PC-3 (cell line): Measurements from ENCODE around the gene FASLG. TPM values are rescaled to one million over a fixed set of nuclear protein-coding genes. Genes with fewer than 3 reads are reported as not detected.

Experiments used
- ATAC-seq: fragments of 200-7000 bp; cut with Tn5 transposase; 2 replicates; pipeline ENCODE4 v1.9.1; 2020; ENCODE audit warnings: mild to moderate bottlenecking, moderate library complexity
- Bru-seq: library from RNA; stranded (reverse); fragments of 400-500 nt; gene quantifications from one replicate; lab custom pipeline; 2021; lab: Mats Ljungman, UMichigan
- BruChase-seq, 2 experiments: library from RNA; stranded (reverse); fragments of 400-500 nt; gene quantifications; one replicate each; lab custom pipeline; 2021; lab: Mats Ljungman, UMichigan
- BruUV-seq: library from RNA; stranded (reverse); fragments of 400-500 nt; replicated peaks from 2 replicates; lab custom pipeline; 2021; lab: Mats Ljungman, UMichigan
- CTCF ChIA-PET: fragments of 300-600 bp; sonication (Branson Sonifier 250); formaldehyde crosslinking; loops from one replicate; lab custom pipeline; 2022; ENCODE audit warnings: antibody characterized with exemption; lab: Charles Lee
- POLR2A ChIA-PET: fragments of 300-600 bp; sonication (Branson Sonifier 250); formaldehyde crosslinking; loops from one replicate; lab custom pipeline; 2022; ENCODE audit warnings: antibody characterized with exemption; ENCODE audit not compliant: unreplicated experiment; lab: Charles Lee
- DNase-seq: peaks from one replicate; pipeline ENCODE4 v3.0.0-alpha.2; 2015
- H2AFZ ChIP-seq: fragments of 300-600 bp; sonication (generic); 2 replicates; pipeline ENCODE4 v1.6.0; 2016; ENCODE audit warnings: antibody characterized with exemption, low read length
- H3F3A ChIP-seq: fragments of 300-600 bp; sonication (generic); one replicate; pipeline ENCODE4 v1.6.0; 2017; ENCODE audit warnings: antibody characterized with exemption, low read length, control low read depth, mild to moderate bottlenecking; ENCODE audit not compliant: unreplicated experiment
- H3K27ac ChIP-seq: fragments of 300-600 bp; sonication (generic); 2 replicates; pipeline ENCODE4 v1.5.1; 2016; ENCODE audit warnings: mild to moderate bottlenecking, low read length
- H3K27me3 ChIP-seq: fragments of 300-600 bp; sonication (generic); 2 replicates; pipeline ENCODE4 v1.6.1; 2016; ENCODE audit warnings: low read length, mixed read lengths
- H3K36me3 ChIP-seq: fragments of 300-600 bp; sonication (generic); 2 replicates; pipeline ENCODE4 v1.6.1; 2016; ENCODE audit warnings: low read depth, mixed run types, low read length, mixed read lengths
- H3K4me1 ChIP-seq: fragments of 300-600 bp; sonication (generic); 2 replicates; pipeline ENCODE4 v1.5.1; 2016; ENCODE audit warnings: low read length; ENCODE audit not compliant: insufficient read depth
- H3K4me2 ChIP-seq: fragments of 300-600 bp; sonication (generic); 2 replicates; pipeline ENCODE4 v1.6.0; 2016; ENCODE audit warnings: low read length
- H3K4me3 ChIP-seq: fragments of 300-600 bp; sonication (generic); 2 replicates; pipeline ENCODE4 v1.5.1; 2016; ENCODE audit warnings: mild to moderate bottlenecking, low read length, mixed read lengths
- H3K79me2 ChIP-seq: fragments of 300-600 bp; sonication (generic); 2 replicates; pipeline ENCODE4 v1.6.1; 2017; ENCODE audit warnings: low read length, mixed read lengths
- H3K9ac ChIP-seq: fragments of 300-600 bp; sonication (generic); 2 replicates; pipeline ENCODE4 v1.6.0; 2016; ENCODE audit warnings: mild to moderate bottlenecking, low read length
- H3K9me2 ChIP-seq: fragments of 300-600 bp; sonication (generic); replicated peaks from 2 replicates; pipeline ENCODE4 v1.6.1; 2016; ENCODE audit warnings: mixed run types, low read length, mixed read lengths
- H3K9me3 ChIP-seq: fragments of 300-600 bp; sonication (generic); 2 replicates; pipeline ENCODE4 v1.6.1; 2016; ENCODE audit warnings: low read length, mixed read lengths
- H4K20me1 ChIP-seq: fragments of 300-600 bp; sonication (generic); 2 replicates; pipeline ENCODE4 v1.6.1; 2016; ENCODE audit warnings: low read length, mixed read lengths
- EZH2 ChIP-seq: fragments of 300-600 bp; sonication (generic); IDR thresholded peaks from one replicate; pipeline ENCODE4 v1.6.1; 2017; ENCODE audit warnings: antibody characterized with exemption, mild to moderate bottlenecking, low read length; ENCODE audit not compliant: unreplicated experiment
- EZH2phosphoT487 ChIP-seq: fragments of 300-600 bp; sonication (generic); IDR thresholded peaks from 2 replicates; pipeline ENCODE4 v1.6.1; 2018; ENCODE audit warnings: mild to moderate bottlenecking, antibody characterized with exemption, low read length, borderline replicate concordance
- intact Hi-C: fragments of 100-400 bp; cut with micrococcal nuclease; formaldehyde crosslinking; loops from 2 replicates; pipeline ENCODE4 v1.9.0; 2023
- long read RNA-seq: library from polyadenylated mRNA; unstranded; transcript quantifications from one replicate; pipeline ENCODE4 v2.0.0, GENCODE V29; 2021; ENCODE audit not compliant: unreplicated experiment
- total RNA-seq: library from RNA; depleted of rRNA; stranded (reverse); fragments of >200 nt; gene quantifications from 2 replicates; pipeline ENCODE4 v1.2.3, GENCODE V29; 2014; rRNA removed
- TF ChIP-seq, protein P1 (sequence below): fragments of 300-600 bp; sonication (generic); conservative IDR thresholded peaks from 2 replicates; pipeline ENCODE4 v1.5.1; 2017; ENCODE audit warnings: antibody characterized with exemption, low read depth, mild to moderate bottlenecking, low read length

FASLG gene, protein sequence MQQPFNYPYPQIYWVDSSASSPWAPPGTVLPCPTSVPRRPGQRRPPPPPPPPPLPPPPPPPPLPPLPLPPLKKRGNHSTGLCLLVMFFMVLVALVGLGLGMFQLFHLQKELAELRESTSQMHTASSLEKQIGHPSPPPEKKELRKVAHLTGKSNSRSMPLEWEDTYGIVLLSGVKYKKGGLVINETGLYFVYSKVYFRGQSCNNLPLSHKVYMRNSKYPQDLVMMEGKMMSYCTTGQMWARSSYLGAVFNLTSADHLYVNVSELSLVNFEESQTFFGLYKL
- total RNA-seq = 0.04 TPM in 1 of 2 replicates, not detected in the other
- Bru-seq, nascent RNA = percentile 23 among the genes with signal in this experiment
- BruChase-seq, experiment 1, labeled RNA remaining after a 6-hour chase = percentile 23 among the genes with signal in this experiment
- percentile 24 among the genes with signal in this experiment for BruChase-seq, experiment 2, labeled RNA remaining after a 2-hour chase
- long read RNA-seq = 0 reads

DNA sequence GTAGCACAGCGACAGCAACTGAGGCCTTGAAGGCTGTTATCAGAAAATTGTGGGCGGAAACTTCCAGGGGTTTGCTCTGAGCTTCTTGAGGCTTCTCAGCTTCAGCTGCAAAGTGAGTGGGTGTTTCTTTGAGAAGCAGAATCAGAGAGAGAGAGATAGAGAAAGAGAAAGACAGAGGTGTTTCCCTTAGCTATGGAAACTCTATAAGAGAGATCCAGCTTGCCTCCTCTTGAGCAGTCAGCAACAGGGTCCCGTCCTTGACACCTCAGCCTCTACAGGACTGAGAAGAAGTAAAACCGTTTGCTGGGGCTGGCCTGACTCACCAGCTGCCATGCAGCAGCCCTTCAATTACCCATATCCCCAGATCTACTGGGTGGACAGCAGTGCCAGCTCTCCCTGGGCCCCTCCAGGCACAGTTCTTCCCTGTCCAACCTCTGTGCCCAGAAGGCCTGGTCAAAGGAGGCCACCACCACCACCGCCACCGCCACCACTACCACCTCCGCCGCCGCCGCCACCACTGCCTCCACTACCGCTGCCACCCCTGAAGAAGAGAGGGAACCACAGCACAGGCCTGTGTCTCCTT is at the start of gene FASLG:
Gene FASLG, plus strand, starts transcription at position 233 of the 583 bp plus-strand sequence. Its CDS starts 99 bp downstream, at position 332.
- H3K4me2 ChIP-seq = no peak within 1 kb of the TSS
- H3K36me3 ChIP-seq = no peaks in the 10 kb centered on the region
- no TSS peak for BruUV-seq
- TF ChIP-seq, protein P1, sequence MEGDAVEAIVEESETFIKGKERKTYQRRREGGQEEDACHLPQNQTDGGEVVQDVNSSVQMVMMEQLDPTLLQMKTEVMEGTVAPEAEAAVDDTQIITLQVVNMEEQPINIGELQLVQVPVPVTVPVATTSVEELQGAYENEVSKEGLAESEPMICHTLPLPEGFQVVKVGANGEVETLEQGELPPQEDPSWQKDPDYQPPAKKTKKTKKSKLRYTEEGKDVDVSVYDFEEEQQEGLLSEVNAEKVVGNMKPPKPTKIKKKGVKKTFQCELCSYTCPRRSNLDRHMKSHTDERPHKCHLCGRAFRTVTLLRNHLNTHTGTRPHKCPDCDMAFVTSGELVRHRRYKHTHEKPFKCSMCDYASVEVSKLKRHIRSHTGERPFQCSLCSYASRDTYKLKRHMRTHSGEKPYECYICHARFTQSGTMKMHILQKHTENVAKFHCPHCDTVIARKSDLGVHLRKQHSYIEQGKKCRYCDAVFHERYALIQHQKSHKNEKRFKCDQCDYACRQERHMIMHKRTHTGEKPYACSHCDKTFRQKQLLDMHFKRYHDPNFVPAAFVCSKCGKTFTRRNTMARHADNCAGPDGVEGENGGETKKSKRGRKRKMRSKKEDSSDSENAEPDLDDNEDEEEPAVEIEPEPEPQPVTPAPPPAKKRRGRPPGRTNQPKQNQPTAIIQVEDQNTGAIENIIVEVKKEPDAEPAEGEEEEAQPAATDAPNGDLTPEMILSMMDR = no peak
- no peak for TF ChIP-seq EZH2phosphoT487
- TF ChIP-seq EZH2 = no peak
- no peak for DNase-seq
- H3K27ac ChIP-seq = no peak within 1 kb of the TSS
- intact Hi-C loops = no loop called here
- H3F3A ChIP-seq = no peaks in the 10 kb centered on the region
- ATAC-seq = no peak
- H2AFZ ChIP-seq = no peak within 1 kb of the TSS
- no peaks in the 10 kb centered on the region for H3K9me3 ChIP-seq
- H3K4me1 ChIP-seq = peaks cover 19% of the 10 kb centered on the region
- ChIA-PET CTCF (no interaction called here), POLR2A (no interaction called here)
- no peaks in the 10 kb centered on the region for H4K20me1 ChIP-seq
- no peak within 1 kb of the TSS for H3K9ac ChIP-seq
- no peak within 1 kb of the TSS for H3K4me3 ChIP-seq
- H3K79me2 ChIP-seq = no peaks in the 10 kb centered on the region
- H3K27me3 ChIP-seq = no peaks in the 10 kb centered on the region
- H3K9me2 ChIP-seq = no peaks in the 10 kb centered on the region

- no peak for TF ChIP-seq EZH2phosphoT487
- TF ChIP-seq, protein P1 = peak; percentile 99
- no TSS peak for BruUV-seq
- Histone ChIP-seq H3K27me3 (no peaks in the 10 kb centered on the region), H3K4me3 (no peak overlapping the region), H3K9me3 (no peaks in the 10 kb centered on the region), H2AFZ (no peak overlapping the region), H3K27ac (no peak overlapping the region), H3F3A (no peaks in the 10 kb centered on the region), H3K9ac (no peak overlapping the region), H3K79me2 (0 out of 2 replicates have a peak, but pooled peaks cover 5% of the 10 kb centered on the region), H3K4me2 (no peak overlapping the region), H3K9me2 (no peaks in the 10 kb centered on the region), H3K36me3 (peaks cover 45% of the 10 kb centered on the region), H3K4me1 (0 out of 2 replicates have a peak, but pooled peaks cover 8% of the 10 kb centered on the region), H4K20me1 (no peaks in the 10 kb centered on the region)
- intact Hi-C loops = loop anchor here (1.0 to 2.0 kb wide), 4 partner anchors 30 to 180 kb away; no protein-coding TSS in a partner anchor
- ChIA-PET CTCF (interaction anchor here (0.5 to 2.6 kb wide), 8 partner anchors 22 to 160 kb away, joined by 4 to 40 read pairs (median 4); partner anchors contain the start of gene SUCO), POLR2A (interaction anchor here (0.6 kb wide), 2 partner anchors 110 to 116 kb away, joined by 3 read pairs; no protein-coding TSS in a partner anchor)
- DNase-seq = peak; percentile 88
- peak; percentile 93 for ATAC-seq
These were observed 49.4 kb upstream of the FASLG start for GRCh38 chr1:172609528-172609927.
